Breast epithelium (tissue), 3 donors: ENCODE data around the gene HGF.

Experiments used
- POLR2A ChIP-seq: fragments of 450-650 bp; IDR thresholded peaks from one replicate; pipeline ENCODE4 v1.6.1; 2016; ENCODE audit warnings: antibody characterized with exemption, mild to moderate bottlenecking, moderate library complexity
- TF ChIP-seq, protein P1 (sequence below), 3 donors: fragments of 450-650 bp; IDR thresholded peaks; one replicate each; pipeline ENCODE4 v1.5.1; 2016 to 2017; ENCODE audit warnings: antibody characterized with exemption in 3 of 3, mild to moderate bottlenecking in 3 of 3, moderate library complexity in 3 of 3

GRCh38 chr7:81665236-81665635, 104.6 kb downstream of the HGF start:
- TF ChIP-seq POLR2A: no peak
- TF ChIP-seq, protein P1, sequence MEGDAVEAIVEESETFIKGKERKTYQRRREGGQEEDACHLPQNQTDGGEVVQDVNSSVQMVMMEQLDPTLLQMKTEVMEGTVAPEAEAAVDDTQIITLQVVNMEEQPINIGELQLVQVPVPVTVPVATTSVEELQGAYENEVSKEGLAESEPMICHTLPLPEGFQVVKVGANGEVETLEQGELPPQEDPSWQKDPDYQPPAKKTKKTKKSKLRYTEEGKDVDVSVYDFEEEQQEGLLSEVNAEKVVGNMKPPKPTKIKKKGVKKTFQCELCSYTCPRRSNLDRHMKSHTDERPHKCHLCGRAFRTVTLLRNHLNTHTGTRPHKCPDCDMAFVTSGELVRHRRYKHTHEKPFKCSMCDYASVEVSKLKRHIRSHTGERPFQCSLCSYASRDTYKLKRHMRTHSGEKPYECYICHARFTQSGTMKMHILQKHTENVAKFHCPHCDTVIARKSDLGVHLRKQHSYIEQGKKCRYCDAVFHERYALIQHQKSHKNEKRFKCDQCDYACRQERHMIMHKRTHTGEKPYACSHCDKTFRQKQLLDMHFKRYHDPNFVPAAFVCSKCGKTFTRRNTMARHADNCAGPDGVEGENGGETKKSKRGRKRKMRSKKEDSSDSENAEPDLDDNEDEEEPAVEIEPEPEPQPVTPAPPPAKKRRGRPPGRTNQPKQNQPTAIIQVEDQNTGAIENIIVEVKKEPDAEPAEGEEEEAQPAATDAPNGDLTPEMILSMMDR (IDR thresholded peaks at IDR 0.05): no peak
